ENCODE measurements around the gene MERTK. TPM values are rescaled to one million over a fixed set of nuclear protein-coding genes. Genes with fewer than 3 reads are reported as not detected.

MERTK gene
- total and polyA plus RNA-seq, 10 of the 15 experiments (the other 5 are each of a cell fraction or from before 2014, with no cell fraction given) = 0.13 to 30.6 (median 0.50) TPM

DNA sequence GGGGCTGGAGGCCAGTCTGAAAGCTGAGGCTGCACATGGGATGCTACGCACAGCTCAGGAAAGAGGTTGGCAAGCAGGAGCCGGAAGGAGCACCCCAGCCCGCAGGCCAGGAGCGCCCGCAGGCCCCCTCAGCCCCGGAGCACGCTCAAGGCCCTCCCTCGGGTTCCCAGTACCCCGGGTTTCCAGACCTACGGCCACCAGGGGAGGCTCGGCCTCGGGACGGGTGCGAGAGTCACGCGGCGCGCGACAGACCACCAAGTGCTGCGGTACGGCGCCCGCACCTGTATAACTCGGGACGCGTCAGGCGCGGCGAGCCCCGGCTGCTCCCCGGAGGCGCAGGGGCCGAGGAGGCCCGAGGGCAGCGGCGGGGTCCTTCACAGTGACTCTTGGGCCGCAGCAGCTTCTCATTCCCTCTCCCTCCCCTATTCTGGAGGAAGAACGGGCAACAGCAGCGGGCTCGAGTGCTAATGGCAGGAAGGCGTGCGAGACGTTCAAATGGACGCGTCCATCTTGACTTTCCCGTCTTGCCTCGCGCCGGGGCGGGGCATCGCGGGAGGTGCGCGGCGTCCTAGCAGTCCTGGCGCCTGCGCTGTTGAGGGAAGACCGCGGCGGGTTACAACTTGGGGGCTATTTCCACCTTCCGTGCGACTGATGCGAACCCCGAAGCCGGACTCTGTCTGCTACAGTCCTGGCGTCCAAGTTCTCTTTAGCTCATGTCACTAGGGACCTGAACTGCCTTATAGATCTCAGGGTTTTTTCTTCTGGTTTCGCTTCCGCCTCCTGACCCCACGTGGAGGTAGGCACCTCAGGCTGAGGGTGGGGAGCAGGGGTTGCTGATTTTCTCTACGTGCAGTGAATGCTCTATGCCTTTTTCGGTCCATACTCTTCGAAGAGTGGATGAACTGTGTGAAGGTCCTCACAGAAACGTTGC is 14.5 kb upstream of the MERTK start, which contains the start of gene ANAPC1 (continued):
- TF ChIP-seq, protein P1, sequence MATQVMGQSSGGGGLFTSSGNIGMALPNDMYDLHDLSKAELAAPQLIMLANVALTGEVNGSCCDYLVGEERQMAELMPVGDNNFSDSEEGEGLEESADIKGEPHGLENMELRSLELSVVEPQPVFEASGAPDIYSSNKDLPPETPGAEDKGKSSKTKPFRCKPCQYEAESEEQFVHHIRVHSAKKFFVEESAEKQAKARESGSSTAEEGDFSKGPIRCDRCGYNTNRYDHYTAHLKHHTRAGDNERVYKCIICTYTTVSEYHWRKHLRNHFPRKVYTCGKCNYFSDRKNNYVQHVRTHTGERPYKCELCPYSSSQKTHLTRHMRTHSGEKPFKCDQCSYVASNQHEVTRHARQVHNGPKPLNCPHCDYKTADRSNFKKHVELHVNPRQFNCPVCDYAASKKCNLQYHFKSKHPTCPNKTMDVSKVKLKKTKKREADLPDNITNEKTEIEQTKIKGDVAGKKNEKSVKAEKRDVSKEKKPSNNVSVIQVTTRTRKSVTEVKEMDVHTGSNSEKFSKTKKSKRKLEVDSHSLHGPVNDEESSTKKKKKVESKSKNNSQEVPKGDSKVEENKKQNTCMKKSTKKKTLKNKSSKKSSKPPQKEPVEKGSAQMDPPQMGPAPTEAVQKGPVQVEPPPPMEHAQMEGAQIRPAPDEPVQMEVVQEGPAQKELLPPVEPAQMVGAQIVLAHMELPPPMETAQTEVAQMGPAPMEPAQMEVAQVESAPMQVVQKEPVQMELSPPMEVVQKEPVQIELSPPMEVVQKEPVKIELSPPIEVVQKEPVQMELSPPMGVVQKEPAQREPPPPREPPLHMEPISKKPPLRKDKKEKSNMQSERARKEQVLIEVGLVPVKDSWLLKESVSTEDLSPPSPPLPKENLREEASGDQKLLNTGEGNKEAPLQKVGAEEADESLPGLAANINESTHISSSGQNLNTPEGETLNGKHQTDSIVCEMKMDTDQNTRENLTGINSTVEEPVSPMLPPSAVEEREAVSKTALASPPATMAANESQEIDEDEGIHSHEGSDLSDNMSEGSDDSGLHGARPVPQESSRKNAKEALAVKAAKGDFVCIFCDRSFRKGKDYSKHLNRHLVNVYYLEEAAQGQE (IDR thresholded peaks at IDR 0.05; ENCODE audit: low read depth, low read length) = no peak
- TF ChIP-seq, protein P2, sequence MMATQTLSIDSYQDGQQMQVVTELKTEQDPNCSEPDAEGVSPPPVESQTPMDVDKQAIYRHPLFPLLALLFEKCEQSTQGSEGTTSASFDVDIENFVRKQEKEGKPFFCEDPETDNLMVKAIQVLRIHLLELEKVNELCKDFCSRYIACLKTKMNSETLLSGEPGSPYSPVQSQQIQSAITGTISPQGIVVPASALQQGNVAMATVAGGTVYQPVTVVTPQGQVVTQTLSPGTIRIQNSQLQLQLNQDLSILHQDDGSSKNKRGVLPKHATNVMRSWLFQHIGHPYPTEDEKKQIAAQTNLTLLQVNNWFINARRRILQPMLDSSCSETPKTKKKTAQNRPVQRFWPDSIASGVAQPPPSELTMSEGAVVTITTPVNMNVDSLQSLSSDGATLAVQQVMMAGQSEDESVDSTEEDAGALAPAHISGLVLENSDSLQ (IDR thresholded peaks at IDR 0.05) = peak; percentile 39; the same call in 1 of the 2 replicates
- no peak for TF ChIP-seq STAT3 (IDR thresholded peaks at IDR 0.05; ENCODE audit: low read depth, low read length)
- TF ChIP-seq LARP7 (IDR thresholded peaks at IDR 0.05) = peak; percentile 81
- TF ChIP-seq, protein P3, sequence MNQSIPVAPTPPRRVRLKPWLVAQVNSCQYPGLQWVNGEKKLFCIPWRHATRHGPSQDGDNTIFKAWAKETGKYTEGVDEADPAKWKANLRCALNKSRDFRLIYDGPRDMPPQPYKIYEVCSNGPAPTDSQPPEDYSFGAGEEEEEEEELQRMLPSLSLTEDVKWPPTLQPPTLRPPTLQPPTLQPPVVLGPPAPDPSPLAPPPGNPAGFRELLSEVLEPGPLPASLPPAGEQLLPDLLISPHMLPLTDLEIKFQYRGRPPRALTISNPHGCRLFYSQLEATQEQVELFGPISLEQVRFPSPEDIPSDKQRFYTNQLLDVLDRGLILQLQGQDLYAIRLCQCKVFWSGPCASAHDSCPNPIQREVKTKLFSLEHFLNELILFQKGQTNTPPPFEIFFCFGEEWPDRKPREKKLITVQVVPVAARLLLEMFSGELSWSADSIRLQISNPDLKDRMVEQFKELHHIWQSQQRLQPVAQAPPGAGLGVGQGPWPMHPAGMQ (IDR thresholded peaks at IDR 0.05; ENCODE audit: borderline replicate concordance) = no peak
- TF ChIP-seq NR2F1 (conservative IDR thresholded peaks at IDR 0.05) = 0 out of 2 replicates have a peak, but pooled peaks have one; percentile 19
- TF ChIP-seq EP300 (IDR thresholded peaks at IDR 0.05; ENCODE audit: borderline replicate concordance in 1 of 2, control insufficient read depth in 1 of 2, low read depth in 2 of 2, low read length in 2 of 2) = no peak
- TF ChIP-seq TARDBP (IDR thresholded peaks at IDR 0.05; ENCODE audit: borderline replicate concordance) = no peak
- peak; percentile 97 for TF ChIP-seq SIN3A (IDR thresholded peaks at IDR 0.05; ENCODE audit: low read depth, low read length)
- TF ChIP-seq, protein P4, sequence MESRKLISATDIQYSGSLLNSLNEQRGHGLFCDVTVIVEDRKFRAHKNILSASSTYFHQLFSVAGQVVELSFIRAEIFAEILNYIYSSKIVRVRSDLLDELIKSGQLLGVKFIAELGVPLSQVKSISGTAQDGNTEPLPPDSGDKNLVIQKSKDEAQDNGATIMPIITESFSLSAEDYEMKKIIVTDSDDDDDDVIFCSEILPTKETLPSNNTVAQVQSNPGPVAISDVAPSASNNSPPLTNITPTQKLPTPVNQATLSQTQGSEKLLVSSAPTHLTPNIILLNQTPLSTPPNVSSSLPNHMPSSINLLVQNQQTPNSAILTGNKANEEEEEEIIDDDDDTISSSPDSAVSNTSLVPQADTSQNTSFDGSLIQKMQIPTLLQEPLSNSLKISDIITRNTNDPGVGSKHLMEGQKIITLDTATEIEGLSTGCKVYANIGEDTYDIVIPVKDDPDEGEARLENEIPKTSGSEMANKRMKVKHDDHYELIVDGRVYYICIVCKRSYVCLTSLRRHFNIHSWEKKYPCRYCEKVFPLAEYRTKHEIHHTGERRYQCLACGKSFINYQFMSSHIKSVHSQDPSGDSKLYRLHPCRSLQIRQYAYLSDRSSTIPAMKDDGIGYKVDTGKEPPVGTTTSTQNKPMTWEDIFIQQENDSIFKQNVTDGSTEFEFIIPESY (IDR thresholded peaks at IDR 0.05) = no peak

Data from GM12878 (cell line).